ENCODE results near the gene COL10A1. TPM values are rescaled to one million over a fixed set of nuclear protein-coding genes. Genes with fewer than 3 reads are reported as not detected.

The COL10A1 gene
- 73.0 and 109 TPM in 2 replicates for total RNA-seq

DNA sequence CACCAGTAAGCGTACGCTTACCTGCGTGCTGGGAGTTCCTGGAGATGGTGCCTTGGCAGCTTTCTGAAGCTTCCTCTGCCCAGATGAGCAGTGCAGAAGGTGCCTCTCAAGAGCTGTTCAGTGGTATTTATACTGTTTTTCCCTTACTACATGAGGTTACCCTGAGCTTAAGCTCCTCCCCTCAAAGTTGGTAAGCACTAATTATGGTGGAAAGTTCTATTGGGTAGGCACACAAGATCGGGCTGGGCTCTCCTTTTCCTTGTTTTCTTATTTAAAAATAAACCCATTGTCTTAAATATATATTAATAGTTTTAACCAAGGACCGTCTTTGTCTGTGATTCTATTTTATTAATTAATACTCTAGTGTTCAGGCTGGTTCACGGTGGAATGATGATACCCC is at the start of gene COL10A1:
COL10A1 (minus strand) TSS at position 101 of the 400 bp plus-strand sequence. CDS start 640 bp downstream, outside the sequence.

DNA sequence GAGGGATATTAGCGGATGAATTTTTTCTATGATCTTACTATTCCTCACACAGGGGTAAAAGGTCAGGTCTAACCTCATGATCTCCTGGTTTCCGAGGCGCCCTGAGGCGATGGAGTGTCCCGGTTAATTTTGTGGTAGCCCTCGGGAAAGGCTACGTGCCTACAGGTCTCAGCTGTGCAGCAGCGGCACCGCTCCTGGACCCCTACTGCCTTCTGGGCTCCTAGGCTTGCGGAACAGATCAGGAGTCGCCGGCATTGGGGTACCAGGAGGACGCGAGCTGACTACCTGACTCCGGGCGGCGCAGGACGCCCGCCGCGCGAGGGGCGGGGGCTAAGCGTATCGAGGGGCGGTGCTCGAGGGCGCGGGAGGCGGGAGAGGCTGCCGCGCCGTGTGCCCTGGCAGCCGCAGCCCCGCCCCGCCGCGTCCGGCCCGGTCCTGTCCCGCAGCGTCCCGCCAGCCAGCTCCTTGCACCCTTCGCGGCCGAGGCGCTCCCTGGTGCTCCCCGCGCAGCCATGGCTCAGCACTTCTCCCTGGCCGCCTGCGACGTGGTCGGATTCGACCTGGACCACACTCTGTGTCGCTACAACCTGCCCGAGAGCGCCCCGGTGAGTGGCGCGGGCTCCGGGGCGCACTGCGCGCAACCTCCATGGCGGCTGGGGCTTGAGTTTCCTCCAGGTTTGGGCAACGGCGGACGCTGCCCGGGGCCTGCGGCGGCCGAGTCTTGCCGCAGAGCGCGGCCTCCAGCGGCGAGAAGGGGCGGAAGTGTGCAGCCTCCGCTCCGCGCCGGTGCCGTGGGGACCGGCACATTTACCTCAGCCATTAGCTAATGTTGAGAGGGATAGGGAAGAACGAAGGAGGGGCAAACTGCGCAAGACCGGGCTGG is 25.3 kb downstream of the COL10A1 start, which contains the start of gene NT5DC1:
NT5DC1 (plus strand) TSS at position 435 of the 883 bp plus-strand sequence; CDS start at position 513, 78 bp downstream.

Other genes with a start within 250 kb of the COL10A1 start
- 1.6 and 1.9 TPM in 2 replicates for gene FRK, start 65.2 kb downstream of the COL10A1 start, total RNA-seq
- 8.0 and 13.0 TPM in 2 replicates for gene NT5DC1, start 25.3 kb downstream of the COL10A1 start, total RNA-seq
- gene TSPYL4, start 127.9 kb upstream of the COL10A1 start, total RNA-seq, result 23.2 and 24.8 TPM in 2 replicates
- 78.9 and 87.7 TPM in 2 replicates for gene TSPYL1, start 153.8 kb upstream of the COL10A1 start, total RNA-seq
- 174 and 228 TPM in 2 replicates for gene DSE, start 244.8 kb upstream of the COL10A1 start, total RNA-seq